Activated CD8-positive, alpha-beta memory T cell treated with anti-CD3 and anti-CD28 coated beads for 48 hours (primary cell): Measurements from ENCODE around the gene BAMBI.

ENCODE experiments used
- DNase-seq, 3 experiments: peaks; one replicate each; pipeline ENCODE4 v3.0.0-alpha.2; 2020; ENCODE audit warnings: low read depth in 2 of 3, low spot score in 2 of 3

Gene BAMBI

GRCh38 chr10:28674782-28675181, 2.5 kb upstream of the BAMBI start:
- DNase-seq: no peak

- DNase-seq: no peak
These were observed 874 bp upstream of the BAMBI start for GRCh38 chr10:28676326-28676967.

GRCh38 chr10:28677888-28678686, 766 bp downstream of the BAMBI start:
- peak in 1 of 3 experiments; percentile 0 for DNase-seq

GRCh38 chr10:28678687-28679457, 1.6 kb downstream of the BAMBI start:
- no peak for DNase-seq

GRCh38 chr10:28679581-28680357, 2.4 kb downstream of the BAMBI start:
- DNase-seq: no peak

- DNase-seq: no peak
These were observed 3.0 kb downstream of the BAMBI start for GRCh38 chr10:28680358-28680752.

- DNase-seq: no peak
These were observed 4.0 kb downstream of the BAMBI start for GRCh38 chr10:28681291-28681763.

GRCh38 chr10:28681928-28682750, 4.8 kb downstream of the BAMBI start:
- no peak for DNase-seq

- DNase-seq: no peak
These were observed 7.0 kb downstream of the BAMBI start for GRCh38 chr10:28684157-28684985.

GRCh38 chr10:28684986-28685580, 7.8 kb downstream of the BAMBI start:
- DNase-seq: no peak

GRCh38 chr10:28685717-28686116, 8.4 kb downstream of the BAMBI start:
- DNase-seq: no peak

GRCh38 chr10:28686835-28687682, 9.7 kb downstream of the BAMBI start:
- no peak for DNase-seq

GRCh38 chr10:28687683-28688001, 10.3 kb downstream of the BAMBI start:
- DNase-seq: no peak

GRCh38 chr10:28690545-28690944, 13.2 kb downstream of the BAMBI start:
- DNase-seq: no peak

- DNase-seq: no peak
These were observed 13.9 kb downstream of the BAMBI start for GRCh38 chr10:28691187-28691694.

GRCh38 chr10:28692050-28692449, 14.7 kb downstream of the BAMBI start:
- no peak for DNase-seq

- DNase-seq: no peak
These were observed 17.2 kb downstream of the BAMBI start for GRCh38 chr10:28694530-28694929.

GRCh38 chr10:28698075-28698474, 20.8 kb downstream of the BAMBI start:
- no peak for DNase-seq
